HG03521 (cell line): ENCODE results near the gene EVL.
"Not testable (repeated sequence)": the region's sequence is repeated elsewhere in the genome, so short reads cannot be mapped to it uniquely, and the experiment has no call there.

Experiments
- ATAC-seq: cut with Tn5 transposase; IDR thresholded peaks from one replicate; pipeline ENCODE4 v1.9.1; 2021; ENCODE audit warnings: mild to moderate bottlenecking, moderate library complexity; ENCODE audit not compliant: unreplicated experiment

The EVL gene

GRCh38 chr14:100144645-100144995 lies 79.4 kb downstream of the EVL start:
- ATAC-seq: no peak

DNA sequence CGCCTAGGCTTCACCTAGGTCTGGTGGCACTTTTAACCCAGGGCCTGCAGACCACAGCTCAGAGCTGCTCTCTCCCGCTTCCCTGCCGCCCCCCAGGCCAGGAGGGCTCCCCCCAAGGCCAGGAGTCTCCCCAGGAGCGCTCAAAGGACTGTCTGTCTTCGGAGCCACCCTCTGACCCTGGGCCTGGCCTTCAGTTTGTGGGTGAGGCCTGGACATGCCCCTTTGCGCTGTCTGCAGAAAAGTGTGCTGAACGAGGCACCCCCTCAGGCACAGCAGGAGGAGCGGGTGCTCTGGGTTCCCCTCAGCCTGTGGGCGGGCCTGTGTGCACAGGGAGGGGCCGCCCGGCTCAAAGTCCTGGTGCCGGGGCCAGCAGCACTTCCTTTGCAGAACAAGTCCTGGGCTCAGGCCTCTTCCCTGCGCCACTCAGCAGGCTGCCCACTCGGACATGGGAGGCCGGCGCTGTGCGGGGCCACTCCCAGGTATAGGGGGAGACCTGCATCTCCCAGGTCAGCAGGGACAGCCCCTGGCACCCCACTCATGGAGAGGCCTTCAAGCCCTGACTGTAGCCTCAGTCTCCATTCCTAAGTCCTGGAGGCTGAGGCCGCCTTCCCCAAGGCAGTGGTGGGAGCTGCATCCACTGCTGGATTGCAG lies 79.9 kb downstream of the EVL start:
- no peak for ATAC-seq

DNA sequence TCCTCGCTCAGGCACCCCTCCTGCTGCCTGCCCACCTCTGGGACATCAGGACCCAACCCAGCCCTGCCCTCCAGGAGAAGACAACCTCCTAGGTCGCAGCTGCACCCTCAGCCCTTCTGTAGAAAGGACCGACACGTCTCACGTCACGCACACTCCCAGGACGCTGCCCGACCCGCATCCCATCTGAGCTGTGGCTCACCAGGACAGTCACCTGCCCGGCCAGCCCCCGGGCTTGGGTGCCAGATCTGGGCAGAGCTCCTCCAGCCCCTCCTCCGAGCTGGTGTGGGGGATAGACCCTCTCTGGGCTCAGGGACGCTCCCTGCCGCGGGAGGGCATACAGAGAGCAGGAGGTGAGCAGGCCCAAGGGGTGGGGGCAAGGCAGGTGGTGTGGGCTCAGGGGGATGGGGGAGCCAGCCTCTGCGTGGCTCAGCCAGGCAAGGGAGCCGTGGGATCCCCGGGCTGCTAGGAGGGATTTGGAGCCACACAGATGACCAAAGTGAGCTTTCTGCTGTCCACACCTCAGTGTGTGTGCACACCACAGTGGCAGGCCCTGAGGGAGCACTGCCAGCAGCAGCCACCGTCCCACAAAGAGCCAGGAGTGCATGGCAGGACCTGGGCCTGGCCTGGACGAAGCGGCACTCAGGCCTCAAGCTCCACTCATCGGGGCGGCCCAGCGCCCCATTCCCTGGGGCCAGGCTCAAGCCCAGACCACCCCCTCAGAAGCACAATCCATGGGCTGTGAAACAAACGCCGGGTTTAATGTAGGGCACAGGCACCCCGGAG lies 80.7 kb downstream of the EVL start:
- ATAC-seq: no peak

- no peak for ATAC-seq
Observed at GRCh38 chr14:100146531-100147091, 81.4 kb downstream of the EVL start.

DNA sequence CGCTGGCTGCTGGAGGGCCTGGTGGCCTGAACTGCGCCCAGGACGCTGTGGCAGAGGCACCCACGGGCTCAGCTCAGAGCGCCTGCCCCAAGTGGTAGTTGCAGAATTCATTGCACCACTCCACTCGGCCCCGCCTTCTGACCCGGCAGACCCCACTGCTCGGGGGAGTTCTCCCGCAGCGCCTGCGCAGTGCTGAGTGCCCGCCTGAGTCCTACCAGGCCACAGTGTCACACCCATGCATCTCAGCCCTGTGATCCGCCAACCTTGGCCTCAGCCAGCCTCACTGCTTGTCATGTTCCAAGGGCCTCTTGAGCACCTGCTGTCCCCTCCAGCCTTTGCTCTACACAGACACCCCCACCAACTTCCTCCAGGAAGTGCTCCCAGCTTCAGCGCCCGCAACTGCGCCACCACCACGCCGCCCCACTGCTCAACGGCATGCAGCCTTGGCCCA lies 82.0 kb downstream of the EVL start:
- ATAC-seq: no peak

DNA sequence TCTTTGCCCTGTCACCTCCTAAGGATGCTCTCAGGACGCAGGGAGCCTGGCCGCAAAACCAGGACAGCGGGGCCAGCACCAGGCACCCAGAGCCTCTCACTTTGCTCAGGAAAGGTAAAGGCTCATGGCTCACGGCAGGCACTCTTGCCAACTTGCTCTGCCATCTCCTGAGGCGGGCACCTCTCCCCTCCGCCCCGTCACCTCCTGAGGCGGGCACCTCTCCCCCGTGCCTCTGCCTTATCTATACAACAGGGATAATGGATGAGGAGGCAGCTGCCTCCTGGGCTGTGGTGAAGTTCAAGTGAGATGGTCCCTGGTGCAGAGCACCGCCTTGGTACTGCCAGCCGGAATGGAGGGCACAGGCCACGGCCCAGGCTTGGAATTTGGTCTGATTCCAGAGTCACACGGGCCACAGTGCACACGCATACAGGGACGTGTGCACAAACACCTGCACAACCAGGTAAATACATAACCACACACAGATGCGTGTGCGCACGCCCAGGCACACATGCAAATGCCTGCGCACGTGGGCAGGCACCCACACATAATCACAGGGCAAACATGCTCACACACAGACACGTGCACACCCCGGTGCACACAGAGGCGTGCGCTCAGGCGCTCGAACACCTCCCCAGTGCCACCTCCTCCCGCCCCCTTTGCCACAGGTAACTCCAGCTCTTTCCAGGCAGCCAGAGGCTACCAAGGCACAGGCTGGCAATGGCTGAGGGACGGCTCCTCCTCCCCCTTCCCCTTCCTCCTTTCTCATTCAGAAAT lies 82.7 kb downstream of the EVL start:
- no peak for ATAC-seq

DNA sequence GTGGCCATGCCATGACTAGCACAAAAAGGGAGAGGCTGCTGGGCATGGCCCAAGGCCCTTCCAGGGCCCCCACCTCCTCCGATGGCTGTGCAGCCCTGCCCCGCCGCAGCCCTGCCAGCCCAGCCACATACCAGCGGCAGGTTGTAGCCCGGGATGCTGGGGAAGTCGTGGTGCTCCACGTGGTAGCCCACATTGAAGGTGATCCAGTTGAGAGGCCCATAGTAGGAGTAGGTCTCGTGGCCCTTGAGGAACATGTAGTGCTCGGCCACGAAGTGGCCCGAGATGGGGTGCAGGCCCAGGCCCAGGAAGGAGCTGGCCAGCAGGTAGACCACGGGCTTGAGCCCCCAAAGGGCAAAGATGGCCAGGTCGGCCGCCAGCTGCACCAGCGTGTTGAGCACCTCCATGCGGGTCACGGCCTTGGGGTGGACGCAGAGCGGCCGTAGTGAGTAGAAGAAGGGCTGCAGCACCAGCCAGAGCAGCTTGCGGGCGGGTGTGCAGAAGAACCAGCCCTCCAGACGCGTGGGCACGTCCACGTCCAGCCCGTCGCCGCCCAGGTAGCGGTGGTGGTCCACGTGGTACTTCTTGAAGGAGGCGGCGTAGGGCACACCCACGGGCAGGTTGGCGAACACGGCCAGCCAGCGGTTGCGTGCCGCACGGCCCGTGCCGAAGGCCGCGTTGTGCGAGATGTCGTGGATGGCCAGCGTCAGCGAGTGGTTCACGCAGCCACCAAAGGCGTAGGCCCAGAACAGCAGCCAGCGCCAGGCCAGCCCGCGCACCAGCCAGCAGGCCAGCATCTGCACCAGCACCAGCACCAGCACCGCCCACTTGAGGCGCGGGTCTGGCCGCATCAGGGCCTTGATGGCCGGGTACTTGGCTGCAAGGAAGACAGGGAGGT lies 83.9 kb downstream of the EVL start:
- no peak for ATAC-seq

GRCh38 chr14:100149851-100150611 lies 84.8 kb downstream of the EVL start:
- ATAC-seq: no peak

- no peak for ATAC-seq
Observed at GRCh38 chr14:100150932-100151587, 85.8 kb downstream of the EVL start.

DNA sequence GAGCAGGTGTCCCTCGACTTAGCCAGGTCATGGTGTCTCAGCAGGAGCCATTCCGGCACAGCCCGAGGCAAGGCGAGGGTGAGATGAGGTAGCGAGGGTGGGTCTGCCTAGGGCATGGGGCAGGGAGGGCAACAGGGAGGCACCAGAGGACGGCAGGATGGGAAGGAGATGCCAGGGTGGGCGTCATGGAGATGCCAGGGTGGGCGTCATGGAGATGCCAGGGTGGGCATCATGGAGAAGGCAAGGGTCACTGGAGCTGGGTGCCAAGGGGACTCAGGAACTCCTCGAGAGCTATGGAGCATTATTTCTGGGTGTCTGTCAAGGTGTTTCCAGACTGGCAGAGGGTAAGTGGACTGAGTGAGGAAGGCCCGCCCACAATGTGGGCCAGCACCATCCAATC lies 86.9 kb downstream of the EVL start:
- no peak for ATAC-seq

DNA sequence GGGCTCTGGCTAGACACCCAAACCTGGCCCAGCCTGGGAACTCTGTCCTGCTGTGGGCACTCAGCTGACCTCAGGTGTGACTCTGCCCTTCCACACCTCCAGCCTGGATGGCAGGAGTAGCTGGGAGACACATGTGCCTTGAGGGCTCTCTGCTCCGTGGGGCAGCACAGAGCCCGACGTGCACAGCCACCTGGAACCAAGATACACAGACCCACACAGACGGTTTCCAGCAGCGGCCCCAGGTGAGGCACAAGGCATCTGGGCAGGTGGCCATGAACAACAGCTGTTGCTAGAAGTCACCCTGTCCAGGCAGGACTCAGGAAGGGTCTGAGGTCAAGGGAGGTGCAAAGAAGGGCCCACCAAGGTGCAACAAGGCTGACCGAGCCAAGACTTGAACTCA lies 88.3 kb downstream of the EVL start:
- ATAC-seq: no peak

GRCh38 chr14:100155049-100155621 lies 89.9 kb downstream of the EVL start:
- ATAC-seq: no peak

DNA sequence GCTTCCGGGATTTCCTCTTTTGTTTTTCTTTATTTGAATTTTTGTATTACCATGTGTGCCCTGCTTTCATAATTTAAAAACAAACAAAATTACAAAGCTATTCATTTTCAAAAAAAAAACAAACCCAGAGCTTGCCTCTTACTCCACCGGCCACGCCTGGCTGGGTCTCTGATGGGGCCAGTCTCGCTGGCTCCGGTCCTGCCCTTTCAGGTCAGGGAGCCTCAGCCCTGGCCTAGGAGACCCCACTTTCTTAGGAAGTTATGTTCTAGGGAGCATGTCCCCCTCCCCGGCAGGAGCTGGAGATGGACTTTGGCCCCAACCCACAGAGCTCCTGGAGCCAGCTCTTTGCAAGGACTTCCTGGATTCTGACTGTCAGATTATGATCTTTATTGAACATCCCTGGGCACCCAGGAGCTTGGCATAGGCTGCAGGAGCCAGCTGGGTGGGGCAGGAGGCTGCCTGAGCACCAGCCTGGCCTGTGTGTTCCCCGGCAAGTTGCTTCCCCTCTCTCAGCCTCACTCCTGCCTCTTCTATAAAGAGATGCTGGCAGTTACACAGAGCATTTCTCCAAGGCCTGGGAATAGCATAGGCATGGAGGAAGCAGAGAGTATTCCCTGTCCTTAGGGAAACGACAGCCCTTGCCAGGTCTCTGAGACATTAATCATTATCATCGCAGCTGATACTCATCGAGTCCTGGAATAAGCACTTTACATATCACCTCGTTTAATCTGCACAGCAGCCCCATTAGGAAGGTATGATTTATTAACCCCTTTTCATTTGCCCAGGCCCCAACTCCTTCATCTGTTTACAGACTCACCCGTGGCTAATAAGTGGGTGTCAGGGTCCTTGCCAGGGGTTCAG lies 90.8 kb downstream of the EVL start:
- ATAC-seq: no peak

GRCh38 chr14:100156776-100157175 lies 91.6 kb downstream of the EVL start:
- no peak for ATAC-seq

GRCh38 chr14:100157548-100158232 lies 92.5 kb downstream of the EVL start:
- ATAC-seq: not testable (repeated sequence)

DNA sequence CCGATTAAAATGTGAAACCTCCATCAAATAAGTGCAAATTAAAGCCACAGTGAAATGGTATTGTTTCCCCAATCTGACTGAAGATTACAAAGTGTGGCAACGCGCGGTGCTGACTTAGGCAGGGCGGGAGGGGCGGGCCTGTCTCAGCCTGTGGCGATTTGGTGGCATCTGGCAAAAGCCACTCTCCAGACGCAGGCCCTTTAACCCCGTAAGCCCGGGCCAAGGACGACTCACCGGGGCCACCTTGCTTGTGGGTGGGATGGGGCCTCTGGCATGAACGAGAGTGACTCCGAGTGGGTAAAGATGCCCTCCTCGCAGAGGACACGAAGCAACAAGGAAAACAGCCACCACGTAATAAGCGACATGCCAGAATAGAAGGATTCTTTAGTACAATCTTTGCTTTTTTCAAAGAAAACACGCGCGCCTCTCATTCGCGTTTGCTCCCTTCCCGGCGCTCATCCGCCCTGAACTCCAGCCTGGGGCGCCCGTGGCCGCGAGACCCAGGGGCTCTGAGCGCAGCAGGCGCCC lies 93.4 kb downstream of the EVL start:
- no peak for ATAC-seq
